Activated CD4-positive, alpha-beta T cell treated with anti-CD3 and anti-CD28 coated beads, Interleukin-10, Interleukin-2, amounts not matched to agents 100 ng/mL and 50 ng/mL, durations not matched to agents 16 hours and 8 hours (primary cell): ENCODE results near the gene HMGB2.
A peak's percentile ranks its signal among the peaks of the same experiment; 100 is the strongest.

Experiments used
- DNase-seq: peaks from one replicate; pipeline ENCODE4 v3.0.0-alpha.2; 2020

The HMGB2 gene

GRCh38 chr4:173334891-173335752 lies 964 bp upstream of the HMGB2 start:
- DNase-seq = peak; percentile 86

- peak; percentile 56 for DNase-seq
Measured at GRCh38 chr4:173333658-173334084, 487 bp downstream of the HMGB2 start.

- DNase-seq = peak; percentile 30
Measured at GRCh38 chr4:173332963-173333657, 1.0 kb downstream of the HMGB2 start.

- peak; percentile 48 for DNase-seq
Measured at GRCh38 chr4:173332021-173332487, 2.1 kb downstream of the HMGB2 start.

GRCh38 chr4:173330590-173330989 lies 3.6 kb downstream of the HMGB2 start:
- no peak for DNase-seq

GRCh38 chr4:173328236-173328901 lies 5.8 kb downstream of the HMGB2 start:
- no peak for DNase-seq

- no peak for DNase-seq
Measured at GRCh38 chr4:173325007-173325736, 9.0 kb downstream of the HMGB2 start.

GRCh38 chr4:173319696-173320095 lies 14.5 kb downstream of the HMGB2 start:
- no peak for DNase-seq

GRCh38 chr4:173318648-173319211 lies 15.4 kb downstream of the HMGB2 start:
- peak; percentile 50 for DNase-seq

- DNase-seq = no peak
Measured at GRCh38 chr4:173318240-173318639, 15.9 kb downstream of the HMGB2 start.

- no peak for DNase-seq
Measured at GRCh38 chr4:173317004-173317403, 17.2 kb downstream of the HMGB2 start.

- no peak for DNase-seq
Measured at GRCh38 chr4:173316060-173316459, 18.1 kb downstream of the HMGB2 start.

- DNase-seq = no peak
Measured at GRCh38 chr4:173314715-173315114, 19.4 kb downstream of the HMGB2 start.

GRCh38 chr4:173311368-173311767 lies 22.8 kb downstream of the HMGB2 start:
- DNase-seq = no peak

GRCh38 chr4:173307778-173308177 lies 26.4 kb downstream of the HMGB2 start:
- no peak for DNase-seq

GRCh38 chr4:173301518-173302201 lies 32.5 kb downstream of the HMGB2 start:
- DNase-seq = peak; percentile 46

GRCh38 chr4:173294444-173294843 lies 39.7 kb downstream of the HMGB2 start:
- DNase-seq = no peak

GRCh38 chr4:173293663-173294062 lies 40.5 kb downstream of the HMGB2 start:
- no peak for DNase-seq

GRCh38 chr4:173291899-173292298 lies 42.3 kb downstream of the HMGB2 start:
- no peak for DNase-seq

GRCh38 chr4:173289353-173289727 lies 44.8 kb downstream of the HMGB2 start:
- peak; percentile 13 for DNase-seq

- peak; percentile 28 for DNase-seq
Measured at GRCh38 chr4:173288698-173289352, 45.3 kb downstream of the HMGB2 start.
